ENCODE results near the gene BCL2. TPM values are rescaled to one million over a fixed set of nuclear protein-coding genes. Genes with fewer than 3 reads are reported as not detected.

Gene BCL2
- total and polyA plus RNA-seq, 9 of the 15 experiments (the other 6 are each of a cell fraction or from before 2014, with no cell fraction given): 0.10 to 1.1 (median 0.65) TPM

DNA sequence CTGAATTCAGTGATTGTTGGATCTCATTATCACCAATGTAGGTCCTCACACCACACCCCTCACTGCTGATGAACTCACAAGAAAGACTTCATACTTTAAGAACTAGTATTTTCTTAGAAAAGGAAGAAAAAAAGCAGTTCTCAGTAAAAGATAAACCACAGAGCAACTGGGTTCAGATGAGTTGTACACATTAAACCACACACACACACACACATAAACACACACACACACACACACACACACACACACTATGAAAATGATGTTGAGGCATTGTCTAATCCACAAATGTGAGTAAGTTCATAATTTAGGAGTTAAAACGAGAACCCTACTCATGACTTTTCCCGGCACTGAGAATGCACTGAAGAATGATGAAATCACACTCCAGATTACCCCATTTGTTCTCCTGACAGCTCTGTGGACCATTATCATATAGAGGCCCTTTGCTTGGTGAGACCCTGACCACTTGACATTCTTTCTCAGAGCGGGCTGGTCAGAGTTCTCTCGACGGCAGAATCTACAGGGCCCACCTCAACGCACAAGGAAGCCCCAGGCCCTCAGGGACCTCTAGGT lies 106.2 kb downstream of the BCL2 start (continued):
- no peak for TF ChIP-seq ZNF143 (CRISPR knock-in tag; IDR thresholded peaks at IDR 0.05)
- TF ChIP-seq GABPA (tag; conservative IDR thresholded peaks at IDR 0.05; ENCODE audit: low read depth): no peak

DNA sequence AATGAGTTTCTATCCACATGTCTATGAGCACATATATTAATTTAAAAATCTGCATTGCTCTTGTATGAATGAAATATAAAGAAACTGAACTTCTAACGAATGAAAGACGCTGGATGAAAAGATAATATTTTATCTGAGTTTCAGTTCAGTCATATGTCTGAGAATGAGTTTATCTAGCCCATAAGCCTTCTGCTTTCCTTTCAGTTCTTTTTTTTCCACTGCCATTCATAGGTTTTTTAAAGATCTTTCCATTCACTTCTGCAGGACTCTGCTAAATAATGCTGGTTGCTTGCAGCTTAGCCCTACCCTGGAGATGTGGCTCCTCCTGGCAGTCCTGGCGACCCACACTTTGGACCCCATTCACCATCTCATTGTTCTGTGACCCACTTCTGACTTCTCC lies 109.0 kb downstream of the BCL2 start:
- Histone ChIP-seq H3K79me2 (ENCODE audit: control insufficient read depth, insufficient read depth, low read length) (no peaks in the 10 kb centered on the region), H4K20me1 (replicated peaks; ENCODE audit: control insufficient read depth, insufficient read depth, low read length) (no peaks in the 10 kb centered on the region), H3K9ac (ENCODE audit: insufficient read depth in 1 of 2, low read depth in 2 of 2, low read length in 2 of 2) (no peak overlapping the region), H3K4me1 (replicated peaks in 1 of 2; ENCODE audit: control insufficient read depth in 2 of 2, insufficient read depth in 2 of 2, low read length in 2 of 2) (peaks cover 0 to 4% of the 10 kb centered on the region in 2 experiments; a peak in 3 of 5 replicates), H3K9me1 (ENCODE audit: control insufficient read depth, insufficient read depth, low read length) (no peaks in the 10 kb centered on the region), H3K36me3 (ENCODE audit: control insufficient read depth, insufficient read depth, low read length) (no peaks in the 10 kb centered on the region), H3K4me3 (no peak overlapping the region), H3K9me3 (replicated peaks; ENCODE audit: control insufficient read depth, insufficient read depth, low read depth, low read length) (no peaks in the 10 kb centered on the region), H3K27ac (ENCODE audit: extremely low read depth, low read depth, low read length) (no peak overlapping the region), H3K27me3 (ENCODE audit: control insufficient read depth in 2 of 2, insufficient read depth in 2 of 2, low read length in 2 of 2) (no peaks in the 10 kb centered on the region), H2AFZ (ENCODE audit: low read depth, low read length) (no peak overlapping the region), H3K4me2 (ENCODE audit: insufficient read depth, low read length) (no peak overlapping the region)
- CTCF ChIA-PET (ENCODE audit: low intra/inter-chr PET ratio): no interaction called here
- ATAC-seq: no peak
- no TSS peak for BruUV-seq (replicated peaks)
- WGBS (ENCODE audit: insufficient coverage, low coverage, missing lambda C conversion rate): 7% methylated on average over 3 of the region's 3 CpGs
- POLR2A ChIA-PET: interaction anchor here (1.1 kb wide), 1 partner anchor 23 kb away, joined by 4 read pairs; no protein-coding TSS in a partner anchor
- no peak for DNase-seq (ENCODE audit: extremely low read depth in 1 of 4, low spot score in 3 of 4)
- no peak for FAIRE-seq
- TF ChIP-seq THRAP3 (IDR thresholded peaks at IDR 0.05; ENCODE audit: borderline replicate concordance) (no peak), STAG1 (CRISPR knock-in tag; IDR thresholded peaks at IDR 0.05; ENCODE audit: borderline replicate concordance) (no peak), PHB2 (IDR thresholded peaks at IDR 0.05; ENCODE audit: low read depth) (no peak), MTA1 (IDR thresholded peaks at IDR 0.05; ENCODE audit: borderline replicate concordance) (no peak), TAF15 (IDR thresholded peaks at IDR 0.05; ENCODE audit: low read depth, low read length) (no peak), TEAD1 (CRISPR knock-in tag; IDR thresholded peaks at IDR 0.05) (no peak), NFYB (IDR thresholded peaks at IDR 0.05; ENCODE audit: extremely low read depth, insufficient read length) (no peak), TRIM28 (IDR thresholded peaks at IDR 0.05) (no peak), ZNF79 (CRISPR knock-in tag; IDR thresholded peaks at IDR 0.05; ENCODE audit: low read depth) (no peak), ZBTB1 (CRISPR knock-in tag; IDR thresholded peaks at IDR 0.05; ENCODE audit: borderline replicate concordance, low read depth) (no peak), ZNF436 (CRISPR knock-in tag; IDR thresholded peaks at IDR 0.05) (no peak), PTRF (tag; IDR thresholded peaks at IDR 0.05) (no peak)
- intact Hi-C loops (cut with micrococcal nuclease) (loop anchor here (10.0 kb wide), 1 partner anchor 76 kb away; no protein-coding TSS in a partner anchor), in situ Hi-C loops (cut with MboI) (no loop called here)

All from K562 (cell line).